GM21447 (cell line): ENCODE results near the gene PDZRN3.
A peak's percentile ranks its signal among the peaks of the same experiment; 100 is the strongest.
"Not testable (repeated sequence)": the region's sequence is repeated elsewhere in the genome, so short reads cannot be mapped to it uniquely, and the experiment has no call there.

Experiments used
- ATAC-seq: cut with Tn5 transposase; IDR thresholded peaks from one replicate; pipeline ENCODE4 v1.9.1; 2021; ENCODE audit not compliant: unreplicated experiment

Gene PDZRN3

DNA sequence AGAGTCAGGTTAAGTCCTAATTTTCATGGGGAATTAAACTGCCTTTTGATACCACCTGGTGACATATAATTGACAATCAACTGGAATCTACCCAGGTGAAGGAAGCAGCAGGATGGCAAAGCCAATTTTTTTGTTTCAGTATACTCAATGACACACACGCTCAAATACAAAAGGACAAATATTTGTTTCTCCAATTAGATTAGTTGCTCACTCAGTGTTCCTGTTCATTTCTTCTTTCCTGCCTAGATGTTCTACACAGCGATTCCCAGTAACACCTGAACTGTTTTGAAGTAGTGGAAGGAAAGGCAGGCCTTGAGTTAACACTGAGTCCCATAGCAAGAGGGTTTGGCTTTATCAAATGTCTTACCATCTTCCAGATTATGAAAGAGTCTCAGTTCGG is 157.5 kb downstream of the PDZRN3 start:
- no peak for ATAC-seq

DNA sequence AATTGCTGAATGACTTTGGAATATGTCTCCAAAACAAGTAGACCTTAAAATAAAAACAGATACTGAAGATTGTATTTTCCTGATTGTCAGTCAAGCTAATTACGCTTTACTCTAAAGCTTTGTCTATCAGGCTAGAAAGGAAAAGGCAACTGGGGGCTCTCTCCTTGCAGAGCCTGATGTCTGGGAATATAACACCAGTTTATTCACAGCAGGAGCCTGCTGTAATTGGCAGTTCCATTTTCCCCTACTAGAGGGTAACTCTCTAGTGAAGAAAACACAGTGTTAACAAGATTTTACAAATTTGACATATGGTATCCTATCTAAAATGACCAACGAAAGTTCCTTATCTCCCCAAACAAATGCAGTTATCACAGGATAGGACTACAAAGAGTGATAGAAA is 158.8 kb downstream of the PDZRN3 start:
- no peak for ATAC-seq

DNA sequence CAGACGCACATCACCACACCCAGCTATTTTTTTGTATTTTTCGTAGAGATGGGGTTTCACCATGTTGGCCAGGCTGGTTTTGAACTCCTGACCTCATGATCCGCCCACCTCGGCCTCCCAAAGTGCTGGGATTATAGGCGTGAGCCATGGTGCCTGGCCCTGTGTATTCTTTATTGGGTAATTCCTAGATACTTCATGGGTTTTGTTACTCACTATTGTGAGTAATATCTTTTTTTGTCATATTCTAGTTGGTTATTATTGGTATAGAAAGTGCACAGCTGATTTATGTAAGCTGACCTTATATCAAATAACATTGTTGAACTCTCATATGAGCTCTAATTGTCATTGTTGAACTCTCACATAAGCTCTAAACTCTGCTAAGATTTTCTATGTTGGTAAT is 160.6 kb downstream of the PDZRN3 start:
- ATAC-seq, result not testable (repeated sequence)

DNA sequence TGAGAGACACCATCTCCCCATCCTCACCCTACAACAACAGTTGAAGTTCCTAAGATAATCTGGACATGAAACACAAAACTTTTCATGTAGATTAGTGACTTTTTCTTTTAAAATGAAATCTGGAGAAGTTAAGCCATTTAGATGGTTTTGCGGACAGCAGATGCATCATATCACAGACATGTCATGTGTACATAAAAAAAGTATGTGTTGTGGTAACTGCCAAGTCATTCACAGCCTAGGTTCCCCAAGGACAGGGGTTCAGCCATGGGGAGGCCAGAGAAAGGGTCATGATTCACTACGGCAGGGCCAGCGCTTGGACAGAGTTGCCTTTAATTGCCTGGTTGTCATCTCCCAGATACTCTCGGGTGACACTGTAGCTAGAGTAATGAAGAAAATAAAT is 163.2 kb downstream of the PDZRN3 start:
- no peak for ATAC-seq

DNA sequence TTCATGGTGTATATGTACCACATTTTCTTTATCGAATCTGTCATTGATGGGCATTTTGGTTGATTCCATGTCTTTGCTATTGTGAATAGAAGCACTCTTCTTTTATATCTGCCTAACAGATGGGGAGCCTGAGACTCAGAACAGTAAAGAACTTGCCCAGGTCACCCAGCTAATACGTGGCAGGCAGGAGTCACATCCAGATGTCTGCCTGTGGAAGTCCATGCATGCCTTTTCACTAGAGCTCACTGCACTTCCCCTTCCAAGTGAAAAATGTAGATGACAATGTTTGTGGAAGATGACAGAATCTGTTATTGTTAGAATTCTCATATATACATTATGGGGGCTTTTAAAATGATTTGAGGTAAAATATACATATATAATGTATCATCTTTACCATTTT is 165.0 kb downstream of the PDZRN3 start:
- no peak for ATAC-seq

DNA sequence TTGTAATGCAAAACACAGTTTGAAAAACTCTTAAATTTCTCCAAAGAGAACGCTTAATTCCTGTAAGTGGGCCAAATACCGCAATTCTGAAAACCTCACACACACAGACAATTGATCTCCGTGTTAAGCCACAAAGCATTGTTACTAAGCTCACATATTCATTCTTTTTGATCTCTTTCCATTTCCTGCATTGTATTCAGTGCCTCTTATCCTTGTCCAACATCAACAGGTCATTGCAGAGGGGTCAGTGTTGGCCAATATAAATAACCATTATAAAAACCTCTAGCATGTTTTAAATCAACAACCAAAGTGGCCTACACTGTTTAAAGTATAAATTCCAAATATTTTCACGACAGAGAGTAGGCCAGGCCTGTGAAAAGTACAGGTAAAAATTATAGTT is 171.1 kb downstream of the PDZRN3 start:
- no peak for ATAC-seq

DNA sequence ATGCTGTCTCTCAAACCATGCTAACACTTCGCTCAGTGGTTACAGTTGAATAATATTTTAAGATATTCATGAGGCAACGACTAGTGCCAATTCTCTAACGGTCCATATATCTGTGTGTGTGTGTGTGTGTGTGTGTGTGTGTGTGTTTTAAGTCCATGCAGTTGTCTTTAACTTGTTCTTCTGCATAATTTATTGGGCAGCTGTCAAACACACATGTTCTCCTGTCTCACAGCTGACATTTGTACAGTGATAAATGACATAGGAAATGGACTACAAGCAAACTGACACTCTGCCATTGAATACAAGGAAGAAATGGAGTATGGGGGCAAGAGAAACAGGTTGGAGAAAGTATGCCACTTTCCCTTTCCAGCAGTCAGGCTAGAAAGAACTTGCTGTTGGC is 172.0 kb downstream of the PDZRN3 start:
- ATAC-seq, result no peak

DNA sequence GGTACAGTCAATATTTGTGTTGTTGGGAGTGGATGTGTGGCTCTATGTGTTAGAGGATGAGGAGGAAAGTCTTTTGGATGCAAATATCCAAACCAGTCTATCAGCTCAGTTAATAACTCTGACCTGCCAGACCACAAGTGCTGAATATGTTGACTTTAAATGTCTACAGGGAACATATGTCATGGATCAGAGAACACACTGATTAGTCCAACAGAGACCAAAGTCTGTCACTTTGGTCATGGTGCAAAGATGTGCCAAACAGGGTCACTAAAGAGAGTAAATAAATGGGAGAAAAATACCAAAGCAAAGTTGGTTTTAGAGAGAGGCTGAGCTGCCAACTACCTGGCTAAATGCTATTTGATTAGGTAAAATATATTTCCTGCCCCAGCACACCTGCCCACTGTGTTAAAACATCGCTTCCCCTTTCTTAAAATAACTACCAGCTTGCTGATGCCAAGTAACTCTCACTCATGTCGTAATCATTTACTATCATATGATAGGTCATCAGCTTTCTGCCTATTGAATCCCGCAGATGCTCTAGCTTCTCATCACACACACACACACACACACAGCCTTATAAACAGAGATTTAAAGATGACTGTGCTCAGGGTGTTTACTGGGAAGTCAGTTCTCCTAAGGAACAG is 173.3 kb downstream of the PDZRN3 start:
- peak; percentile 36 for ATAC-seq

DNA sequence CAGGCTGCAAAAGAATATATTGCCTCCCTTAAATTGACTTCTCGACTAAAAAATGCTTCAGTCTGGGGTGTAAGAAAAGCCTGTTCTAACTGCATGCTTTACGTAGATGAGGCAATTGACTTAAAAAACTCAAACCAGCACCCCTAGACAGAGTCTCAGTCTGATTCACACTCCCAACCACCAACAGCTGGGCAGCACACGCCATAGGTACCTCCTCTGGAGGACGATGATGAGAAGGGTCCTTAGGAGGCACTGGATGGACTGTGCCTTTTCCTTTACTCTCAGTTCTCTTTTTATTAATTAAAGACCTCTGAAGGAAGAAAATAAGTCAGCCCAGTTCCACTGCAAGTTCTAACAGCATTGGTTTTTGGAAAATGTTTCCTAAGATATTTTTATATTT is 175.0 kb downstream of the PDZRN3 start:
- peak; percentile 29 for ATAC-seq

DNA sequence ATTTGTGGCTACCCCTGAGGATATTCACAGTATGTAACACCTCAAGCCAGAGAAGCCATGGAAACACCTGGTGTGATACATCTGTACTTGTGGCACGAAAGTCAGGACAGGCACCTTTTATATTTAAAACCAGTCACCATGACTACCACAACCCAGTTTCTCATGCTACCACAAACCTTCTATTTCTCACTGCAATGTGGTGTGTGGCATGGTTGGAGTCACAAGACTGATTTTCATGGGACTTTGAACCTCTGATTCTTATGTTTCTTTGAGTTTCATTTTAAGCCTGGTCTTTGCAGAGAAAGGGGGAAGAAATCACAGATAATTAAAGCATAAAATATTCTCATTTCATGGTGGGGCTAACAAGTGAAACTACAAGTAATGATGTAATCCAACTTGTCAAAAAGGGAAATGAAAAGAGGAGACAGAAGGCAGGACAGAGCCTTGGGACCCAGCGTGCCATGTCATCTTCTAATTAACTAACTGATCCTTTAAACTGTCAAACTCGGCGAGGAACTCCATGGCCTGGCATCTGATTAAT is 175.9 kb downstream of the PDZRN3 start:
- ATAC-seq, result peak; percentile 90

DNA sequence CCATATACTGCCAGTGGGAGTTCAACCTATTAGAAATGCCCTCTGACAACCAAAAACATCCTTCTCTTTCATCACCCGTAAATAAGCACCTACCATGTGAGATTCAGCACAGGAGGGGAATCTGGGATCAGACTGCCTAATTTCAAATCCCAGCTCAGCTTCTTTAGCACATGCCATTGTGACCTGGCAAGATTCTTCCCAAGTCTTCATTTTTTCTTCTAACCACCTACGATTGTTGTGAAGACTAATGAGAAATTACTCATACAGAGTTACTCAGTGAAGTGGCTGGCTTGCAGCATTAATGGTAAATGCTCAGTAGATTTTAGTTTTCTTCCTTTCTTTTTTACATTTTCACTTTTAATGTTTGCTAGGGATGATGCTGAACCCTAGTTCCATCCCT is 176.7 kb downstream of the PDZRN3 start:
- no peak for ATAC-seq

DNA sequence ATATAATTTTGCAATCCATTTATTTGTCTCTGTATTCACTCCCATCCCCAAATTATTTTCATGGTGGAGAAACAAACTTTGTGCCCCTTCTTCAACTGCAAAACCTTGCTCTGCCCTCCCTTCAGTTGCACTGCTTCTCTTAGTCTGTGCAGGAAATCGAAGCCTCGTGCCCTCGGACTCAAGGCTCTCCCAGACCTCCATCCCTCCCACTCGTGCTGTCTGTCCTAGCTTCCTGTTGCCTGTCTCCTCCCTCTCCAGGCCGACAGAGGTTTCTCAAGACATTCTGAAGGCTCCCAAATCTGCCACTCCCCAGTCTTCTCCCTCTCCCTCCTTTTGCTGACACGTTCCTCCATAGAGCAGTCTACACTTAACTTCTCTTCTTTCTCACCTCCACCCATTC is 177.6 kb downstream of the PDZRN3 start:
- ATAC-seq, result no peak

DNA sequence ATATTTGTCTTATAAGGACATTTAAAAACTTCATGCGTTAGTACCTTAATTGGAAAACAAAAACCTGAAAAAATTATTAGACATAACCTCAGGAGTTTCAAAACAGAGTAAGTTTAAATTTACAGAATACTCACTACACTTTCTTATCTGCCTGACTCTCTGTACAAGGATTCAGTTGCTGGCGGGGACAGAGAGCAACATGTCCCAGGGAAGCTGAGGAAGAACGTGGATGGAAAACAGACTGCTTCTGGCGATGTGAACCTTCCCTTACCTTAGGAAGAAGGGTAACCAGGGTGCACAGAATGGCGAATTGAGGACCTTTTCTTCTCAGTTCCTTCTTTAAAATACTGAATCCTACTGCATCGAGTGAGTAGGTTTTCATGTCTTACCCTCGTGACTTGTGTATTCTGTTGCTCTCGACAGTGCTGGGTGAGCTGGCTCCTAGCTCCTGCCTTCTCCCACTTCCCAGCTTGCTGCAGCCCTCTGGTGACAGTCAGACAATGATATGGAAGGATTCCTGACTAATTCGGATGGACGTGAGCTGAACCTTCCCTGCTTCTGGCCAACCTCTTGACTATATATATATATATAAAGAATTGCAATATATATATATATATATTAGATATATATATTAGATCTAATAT is 178.2 kb downstream of the PDZRN3 start:
- ATAC-seq, result no peak

DNA sequence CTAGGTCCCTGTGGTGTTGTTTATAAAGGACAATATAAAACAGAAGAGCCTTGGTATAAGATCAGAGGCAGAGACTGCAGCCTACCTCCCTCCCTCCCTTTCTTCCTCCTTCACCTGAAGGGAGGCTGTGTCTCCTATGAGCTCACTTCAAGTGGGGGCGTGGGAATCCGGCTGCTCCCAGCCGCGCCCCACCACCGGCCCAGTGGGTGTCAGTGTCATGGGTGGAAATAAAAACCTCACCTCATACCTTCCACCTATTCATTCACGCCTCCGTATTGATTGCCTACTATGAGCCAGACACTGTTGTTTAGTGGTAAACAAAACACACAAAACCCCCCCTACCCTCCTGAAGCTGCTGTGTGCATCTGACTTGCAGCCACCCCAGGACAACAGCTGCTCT is 181.9 kb downstream of the PDZRN3 start:
- ATAC-seq, result no peak

DNA sequence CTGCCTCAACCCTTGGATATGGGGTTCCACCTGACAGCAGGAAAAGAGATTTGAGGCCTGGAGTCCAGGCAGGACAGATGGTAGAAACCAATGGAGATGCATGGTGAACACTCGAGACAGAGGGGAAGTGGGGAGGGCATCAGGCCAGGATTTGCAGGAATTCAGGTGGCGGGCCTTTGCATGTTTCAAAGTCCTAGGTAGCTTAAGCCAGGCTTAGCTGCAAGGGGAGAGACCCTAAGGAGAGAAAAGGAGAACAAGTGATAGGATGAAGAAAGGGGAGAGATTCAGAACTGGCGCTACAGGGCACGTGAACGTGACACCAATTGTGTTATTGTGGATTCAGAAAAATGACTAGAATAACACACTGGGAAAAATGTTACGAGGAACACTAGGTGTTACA is 182.6 kb downstream of the PDZRN3 start:
- ATAC-seq, result no peak

DNA sequence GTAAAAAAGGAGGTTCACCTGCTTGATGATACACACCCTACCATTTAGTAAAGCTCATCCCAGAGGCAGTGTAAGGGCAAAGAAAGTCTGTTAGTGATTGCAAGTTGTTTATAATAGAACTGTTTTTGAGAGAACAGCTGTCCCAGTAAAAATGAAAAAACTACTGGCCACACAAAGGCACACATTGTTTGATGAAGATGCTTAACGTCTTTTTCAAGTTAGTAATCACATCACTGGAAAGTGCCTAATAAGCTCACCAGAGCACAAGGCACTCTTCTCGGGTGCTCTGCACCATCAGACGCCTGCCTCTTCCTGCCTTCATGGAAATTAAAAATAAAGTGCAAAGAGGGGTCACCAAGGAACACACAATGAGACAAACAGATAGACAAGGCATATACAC is 186.9 kb downstream of the PDZRN3 start:
- no peak for ATAC-seq

DNA sequence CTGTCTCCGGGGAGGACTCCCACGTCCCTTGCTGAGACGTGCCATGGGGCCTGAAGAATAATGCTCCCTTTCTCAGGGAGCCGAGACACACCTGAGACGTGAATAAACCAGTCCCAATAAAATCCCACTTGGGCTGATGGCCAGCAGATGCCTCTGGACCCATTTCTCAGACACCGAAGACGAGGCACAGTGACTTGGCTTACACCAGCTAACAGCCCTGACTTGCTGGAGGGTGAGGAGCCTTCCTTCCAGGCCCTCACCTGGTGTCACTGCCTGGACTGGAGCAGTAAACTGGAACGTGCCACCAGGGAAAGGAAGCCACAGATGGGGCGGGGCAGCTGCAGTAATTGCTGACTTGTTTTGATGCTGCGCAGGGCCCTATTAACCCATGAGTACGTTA is 189.7 kb downstream of the PDZRN3 start:
- ATAC-seq, result no peak

DNA sequence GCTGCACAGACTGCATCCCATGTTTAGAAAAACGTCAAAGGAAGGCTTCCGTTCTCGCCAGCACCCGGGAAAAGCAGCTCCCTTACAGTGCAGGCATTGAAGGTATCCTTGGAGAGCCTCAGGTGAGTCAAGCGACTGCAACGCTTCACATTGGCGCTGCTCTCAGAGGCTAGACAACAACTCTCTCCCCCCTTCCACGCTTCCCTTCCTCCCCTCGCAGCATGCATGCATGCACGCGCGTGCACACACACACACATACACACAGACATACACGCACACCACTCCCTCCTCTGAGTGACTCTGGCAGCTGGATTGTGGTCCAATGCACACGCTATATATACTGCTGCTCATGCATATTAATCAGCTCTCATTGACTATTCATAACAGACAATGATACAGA is 191.1 kb downstream of the PDZRN3 start:
- ATAC-seq, result no peak

DNA sequence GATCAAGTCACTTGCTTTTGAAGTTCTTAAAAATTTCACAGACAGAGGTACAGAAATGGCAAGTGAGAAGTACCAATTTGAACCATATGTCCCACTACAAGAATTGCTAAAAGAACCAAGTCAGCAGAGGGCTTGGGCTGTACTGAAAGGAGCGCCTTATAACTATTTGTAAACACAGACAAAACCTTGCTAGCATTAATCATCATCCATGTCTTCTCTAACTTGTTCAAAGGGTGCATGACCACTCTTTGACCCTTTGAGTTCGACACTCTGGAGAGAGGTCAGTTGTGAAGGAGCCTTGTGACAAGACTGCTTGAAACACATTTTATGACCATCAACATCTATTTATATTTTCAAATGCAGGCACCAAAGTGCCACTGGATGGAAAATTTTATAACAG is 191.7 kb downstream of the PDZRN3 start:
- ATAC-seq, result no peak

DNA sequence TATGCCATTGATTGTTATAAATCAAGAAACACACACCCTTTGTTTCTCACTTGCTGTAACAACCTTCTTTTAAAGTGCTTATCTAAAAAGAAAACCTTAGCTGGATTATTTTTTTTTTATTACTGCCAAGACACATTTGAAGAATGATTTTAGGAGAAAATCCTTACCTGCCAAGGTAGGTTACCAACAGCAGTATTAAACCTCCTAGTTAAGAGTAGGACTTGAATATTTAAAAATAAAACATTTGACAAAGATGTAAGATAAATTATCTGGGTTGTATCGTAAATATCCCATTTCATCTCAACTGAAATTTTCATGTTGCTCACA is 192.1 kb downstream of the PDZRN3 start:
- ATAC-seq, result no peak

DNA sequence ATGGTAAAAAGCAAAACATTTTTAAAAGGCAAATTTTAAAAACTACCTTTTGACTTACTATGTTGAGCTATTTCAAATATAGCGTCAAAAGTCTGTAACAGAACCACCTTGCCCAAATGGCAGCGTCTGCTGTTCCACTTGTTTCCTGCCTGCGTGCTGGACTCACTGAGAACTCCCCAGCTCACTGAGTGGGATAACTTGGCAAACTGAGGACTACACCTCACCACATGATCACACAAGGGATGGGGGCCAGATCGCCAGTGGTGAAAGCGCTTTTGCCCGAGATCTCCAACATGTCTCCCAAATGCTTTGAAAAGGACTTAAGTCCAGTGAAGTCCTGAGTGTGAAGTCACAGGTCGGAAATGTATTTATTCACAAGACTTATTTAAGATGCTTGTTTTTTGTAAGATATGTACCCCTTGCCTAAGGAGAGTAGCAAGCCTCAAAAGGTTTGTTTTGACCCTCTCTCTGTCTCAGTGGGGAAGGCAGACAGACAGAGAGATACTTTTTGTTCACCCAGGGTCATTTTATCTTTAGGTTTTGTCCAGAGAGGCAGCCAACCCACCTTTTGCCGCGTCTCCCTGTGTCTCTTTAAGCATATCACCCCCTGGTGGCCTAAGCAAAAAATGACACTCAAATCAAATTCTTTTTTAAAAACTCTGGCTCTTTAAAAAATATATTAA is 192.6 kb downstream of the PDZRN3 start:
- ATAC-seq, result no peak

DNA sequence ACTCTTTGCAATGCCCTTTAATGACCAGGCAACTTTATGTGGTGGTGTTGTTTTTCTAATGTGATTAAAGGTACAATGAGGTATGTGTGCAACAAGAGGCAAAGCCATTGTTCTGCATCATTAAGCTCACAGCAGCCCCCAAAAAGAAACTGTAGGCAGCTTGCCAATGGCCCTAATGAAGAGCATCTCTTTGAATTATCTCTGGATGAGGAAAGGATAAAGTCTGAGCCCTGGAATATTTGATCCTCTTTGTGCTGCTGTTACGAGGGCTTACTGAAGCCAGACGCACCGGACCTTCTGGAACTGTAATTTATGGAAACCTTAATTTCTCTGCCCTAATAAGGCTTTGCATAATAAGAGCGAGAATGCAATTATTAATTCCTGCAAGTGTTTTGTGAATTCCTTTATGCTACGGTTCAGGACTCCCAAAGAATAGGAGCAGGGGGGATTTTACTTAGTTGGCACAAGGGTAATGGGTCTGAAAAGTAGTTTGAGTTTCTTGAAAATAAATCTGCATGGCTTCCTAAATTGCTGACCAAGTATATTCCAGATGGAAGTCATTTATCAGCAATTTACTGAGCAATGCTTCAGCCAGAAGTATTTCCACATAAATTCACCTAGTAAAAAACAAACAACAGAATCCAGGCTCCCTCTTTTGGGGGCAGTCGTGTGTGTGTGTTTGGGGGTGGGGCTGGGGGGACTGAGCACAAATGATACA is 193.4 kb downstream of the PDZRN3 start:
- no peak for ATAC-seq
